Activated CD4-positive, alpha-beta memory T cell treated with anti-CD3 and anti-CD28 coated beads for 36 hours (primary cell): ENCODE results near the gene SKIC8. TPM values are rescaled to one million over a fixed set of nuclear protein-coding genes. Genes with fewer than 3 reads are reported as not detected.
"Not testable (repeated sequence)": the region's sequence is repeated elsewhere in the genome, so short reads cannot be mapped to it uniquely, and the experiment has no call there.

ENCODE experiments used
- CTCF ChIA-PET: fragments of 350-600 bp; sonication (Branson Sonifier 250); formaldehyde crosslinking; loops from one replicate; lab custom pipeline; 2021; ENCODE audit warnings: antibody characterized with exemption, inconsistent platforms; lab: Charles Lee
- POLR2A ChIA-PET: fragments of 350-600 bp; sonication (Branson Sonifier 250); formaldehyde crosslinking; loops from one replicate; lab custom pipeline; 2021; ENCODE audit warnings: antibody characterized with exemption; lab: Charles Lee
- DNase-seq: peaks from one replicate; pipeline ENCODE4 v3.0.0-alpha.2; 2020
- H3K27ac Mint-ChIP-seq: one replicate; pipeline ENCODE4 v1.8.0; 2021; ENCODE audit warnings: mixed read lengths
- H3K27me3 Mint-ChIP-seq: one replicate; pipeline ENCODE4 v1.8.0; 2021; ENCODE audit warnings: mixed read lengths
- H3K36me3 Mint-ChIP-seq: one replicate; pipeline ENCODE4 v1.8.0; 2021; ENCODE audit warnings: mixed read lengths
- H3K4me1 Mint-ChIP-seq: one replicate; pipeline ENCODE4 v1.8.0; 2021; ENCODE audit warnings: low read depth, mixed read lengths
- H3K4me3 Mint-ChIP-seq: one replicate; pipeline ENCODE4 v1.8.0; 2021; ENCODE audit warnings: mild to moderate bottlenecking, mixed read lengths
- H3K9me3 Mint-ChIP-seq: one replicate; pipeline ENCODE4 v1.8.0; 2021; ENCODE audit warnings: mixed read lengths
- intact Hi-C: fragments of 100-400 bp; cut with micrococcal nuclease; formaldehyde crosslinking; loops from one replicate; pipeline ENCODE4 v1.15.1; 2023
- total RNA-seq, 2 experiments: library from RNA; stranded (reverse); gene quantifications; one replicate each; pipeline ENCODE4 v1.2.3, GENCODE V29; 2021

SKIC8 gene
- total RNA-seq, 2 experiments from 2014 or later: 50.1 to 51.3 TPM

DNA sequence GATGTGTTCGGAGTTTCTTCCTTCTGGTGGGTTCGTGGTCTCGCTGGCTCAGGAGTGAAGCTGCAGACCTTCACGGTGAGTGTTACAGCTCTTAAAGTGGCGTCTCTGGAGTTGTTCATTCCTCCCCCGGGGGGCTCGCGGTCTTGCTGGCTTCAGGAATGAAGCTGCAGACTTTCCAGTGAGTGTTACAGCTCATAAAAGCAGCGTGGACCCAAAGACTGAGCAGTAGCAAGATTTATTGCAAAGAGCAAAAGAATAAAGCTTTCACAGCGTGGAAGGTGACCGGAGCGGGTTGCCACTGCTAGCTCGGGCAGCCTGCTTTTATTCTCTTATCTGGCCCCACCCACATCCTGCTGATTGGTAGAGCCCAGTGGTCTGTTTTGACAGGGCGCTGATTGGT is 54.0 kb downstream of the SKIC8 start:
- CTCF ChIA-PET: interaction anchor here (0.7 to 8.6 kb wide), 4 partner anchors 50 to 335 kb away, joined by 3 to 136 read pairs (median 4); no protein-coding TSS in a partner anchor
- H3K27me3 Mint-ChIP-seq, POLR2A ChIA-PET, H3K4me3 Mint-ChIP-seq, H3K27ac Mint-ChIP-seq, H3K9me3 Mint-ChIP-seq, H3K36me3 Mint-ChIP-seq, intact Hi-C loops, DNase-seq, H3K4me1 Mint-ChIP-seq: not testable (repeated sequence)

DNA sequence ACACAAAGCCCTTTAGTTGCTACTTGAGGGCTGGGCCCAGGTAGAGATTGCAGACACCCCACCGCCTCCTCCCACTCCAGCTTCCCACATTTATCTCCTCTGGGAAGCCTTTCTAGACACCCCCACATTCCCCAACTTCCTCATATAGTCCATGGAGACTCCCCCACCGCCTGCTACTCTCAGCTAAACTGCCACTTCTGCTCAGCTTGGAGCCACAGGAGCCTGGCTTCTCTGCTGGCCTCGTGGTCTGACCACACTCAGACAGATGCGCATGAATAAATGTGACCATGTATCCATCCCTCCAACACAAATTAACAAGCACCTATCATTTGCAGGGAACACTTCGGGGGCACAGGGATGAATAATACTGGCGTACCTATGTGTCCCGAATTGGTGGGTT is 54.5 kb downstream of the SKIC8 start:
- Mint-ChIP-seq H3K4me3 (no peak overlapping the region), H3K4me1 (peaks cover 2% of the 10 kb centered on the region), H3K9me3 (no peaks in the 10 kb centered on the region), H3K27me3 (peaks cover 1% of the 10 kb centered on the region), H3K27ac (no peak overlapping the region), H3K36me3 (no peaks in the 10 kb centered on the region)
- DNase-seq: no peak
- POLR2A ChIA-PET: no interaction called here
- CTCF ChIA-PET: interaction anchor here (0.7 to 8.6 kb wide), 4 partner anchors 18 to 334 kb away, joined by 3 to 136 read pairs (median 4); no protein-coding TSS in a partner anchor
- intact Hi-C loops: loop anchor here (5.0 kb wide), 1 partner anchor 48 kb away; no protein-coding TSS in a partner anchor

DNA sequence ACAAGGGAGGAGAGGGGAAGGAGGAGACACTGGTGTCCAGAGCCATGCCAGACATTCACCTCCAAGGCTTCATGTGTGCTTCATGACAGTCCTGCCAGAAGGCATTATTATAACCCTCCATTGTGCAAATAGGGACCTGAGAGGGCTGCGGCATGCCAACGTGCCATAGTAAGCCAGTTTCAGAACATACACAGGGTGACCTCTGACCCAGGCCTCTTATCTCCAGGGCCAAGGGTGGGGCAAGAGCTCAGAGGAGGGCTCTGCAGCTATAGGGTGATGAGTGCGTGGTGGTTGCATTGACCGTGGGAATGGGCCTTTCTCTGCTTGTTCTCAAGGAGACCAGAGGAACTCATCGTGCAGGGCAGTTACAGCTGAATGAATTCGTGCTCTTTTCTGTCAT is 55.3 kb downstream of the SKIC8 start:
- Mint-ChIP-seq H3K27ac (no peak overlapping the region), H3K4me3 (no peak overlapping the region), H3K27me3 (peaks cover 1% of the 10 kb centered on the region), H3K9me3 (no peaks in the 10 kb centered on the region), H3K4me1 (peaks cover 2% of the 10 kb centered on the region), H3K36me3 (no peaks in the 10 kb centered on the region)
- intact Hi-C loops: loop anchor here (5.0 kb wide), 1 partner anchor 47 kb away; no protein-coding TSS in a partner anchor
- DNase-seq: no peak
- ChIA-PET CTCF (interaction anchor here (0.6 to 8.6 kb wide), 6 partner anchors 17 to 1694 kb away, joined by 3 to 136 read pairs (median 3); no protein-coding TSS in a partner anchor), POLR2A (no interaction called here)

DNA sequence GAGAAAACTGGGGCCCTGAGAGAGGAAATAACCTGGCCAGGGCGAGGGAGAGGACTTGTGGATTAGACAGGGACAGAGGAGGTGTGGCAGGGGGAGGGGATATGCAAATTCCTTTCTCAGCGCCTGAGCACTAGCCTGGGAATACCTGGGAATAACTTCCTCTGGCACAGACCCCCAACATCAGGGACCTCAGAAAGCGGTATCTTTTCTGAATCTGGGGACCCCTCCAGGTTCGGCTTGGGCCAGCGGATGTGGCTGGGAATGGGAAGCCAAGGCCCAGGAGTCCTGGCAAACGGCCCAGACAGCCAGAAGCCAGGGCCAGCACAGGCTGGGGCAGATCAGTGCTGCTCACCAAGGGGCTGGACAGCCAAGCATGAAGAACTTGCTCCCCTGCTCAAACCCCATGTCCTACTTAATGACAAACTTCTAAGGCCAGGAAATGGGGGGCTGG is 55.9 kb downstream of the SKIC8 start:
- H3K9me3 Mint-ChIP-seq: no peaks in the 10 kb centered on the region
- no peak overlapping the region for H3K4me3 Mint-ChIP-seq
- CTCF ChIA-PET: interaction anchor here (0.6 to 8.6 kb wide), 6 partner anchors 16 to 1694 kb away, joined by 3 to 136 read pairs (median 3); partner anchors contain the start of gene CIB2
- POLR2A ChIA-PET: no interaction called here
- H3K27ac Mint-ChIP-seq: no peak overlapping the region
- intact Hi-C loops: loop anchor here (5.0 kb wide), 1 partner anchor 46 kb away; no protein-coding TSS in a partner anchor
- peaks cover 2% of the 10 kb centered on the region for H3K4me1 Mint-ChIP-seq
- DNase-seq: no peak
- peaks cover 1% of the 10 kb centered on the region for H3K27me3 Mint-ChIP-seq
- H3K36me3 Mint-ChIP-seq: no peaks in the 10 kb centered on the region

DNA sequence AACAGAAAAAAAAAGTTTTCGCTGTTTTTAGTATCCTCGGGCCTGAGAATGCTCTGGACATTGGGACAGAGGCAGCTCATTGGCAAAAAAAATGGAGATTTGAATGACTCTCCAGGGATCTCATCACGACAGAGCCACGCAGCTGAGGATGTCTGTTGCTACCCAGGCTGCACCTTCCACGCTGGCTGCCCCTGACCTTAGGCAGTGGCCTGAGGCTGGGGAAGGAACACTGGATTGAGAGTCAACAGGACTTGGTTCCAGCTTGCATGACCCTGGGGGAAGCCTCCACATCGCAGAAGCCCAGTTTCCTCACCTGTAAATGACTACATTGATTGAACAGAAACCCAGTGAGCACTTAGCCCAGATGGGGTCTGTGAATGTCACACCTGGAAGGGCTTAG is 56.4 kb downstream of the SKIC8 start:
- Mint-ChIP-seq H3K27ac (no peak overlapping the region), H3K27me3 (peaks cover 1% of the 10 kb centered on the region), H3K4me1 (peaks cover 2% of the 10 kb centered on the region), H3K9me3 (no peaks in the 10 kb centered on the region), H3K4me3 (no peak overlapping the region), H3K36me3 (no peaks in the 10 kb centered on the region)
- ChIA-PET CTCF (interaction anchor here (0.7 to 8.6 kb wide), 10 partner anchors 11 to 276 kb away, joined by 3 to 136 read pairs (median 6); partner anchors contain the start of genes CIB2 and IDH3A), POLR2A (no interaction called here)
- intact Hi-C loops: loop anchor here (5.0 kb wide), 1 partner anchor 46 kb away; no protein-coding TSS in a partner anchor
- no peak for DNase-seq

DNA sequence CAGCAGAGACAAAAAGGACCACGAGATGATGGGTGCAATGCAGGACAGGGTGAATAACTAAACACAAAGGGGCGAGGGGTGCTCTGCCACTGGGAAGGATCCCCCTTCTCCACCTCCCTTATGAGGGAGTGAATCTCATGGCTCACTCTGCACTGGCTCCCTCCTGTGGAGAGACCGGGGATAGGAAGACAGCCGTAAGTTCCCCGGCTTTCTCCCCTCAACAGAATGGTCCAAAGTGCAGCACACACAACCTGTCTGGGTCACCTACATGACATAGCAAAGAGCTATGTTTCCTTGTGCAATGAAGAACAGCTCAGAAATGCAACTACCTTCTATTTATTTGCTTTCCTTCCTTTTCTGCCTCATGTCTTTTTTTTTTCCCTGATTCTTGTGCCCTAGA is 57.3 kb downstream of the SKIC8 start:
- no peaks in the 10 kb centered on the region for H3K9me3 Mint-ChIP-seq
- peaks cover 2% of the 10 kb centered on the region for H3K4me1 Mint-ChIP-seq
- H3K4me3 Mint-ChIP-seq: no peak overlapping the region
- peak; percentile 49 for DNase-seq
- peaks cover 1% of the 10 kb centered on the region for H3K27me3 Mint-ChIP-seq
- intact Hi-C loops: loop anchor here (5.0 kb wide), 1 partner anchor 45 kb away; no protein-coding TSS in a partner anchor
- CTCF ChIA-PET: interaction anchor here (0.6 to 8.6 kb wide), 28 partner anchors 11 to 341 kb away, joined by 3 to 136 read pairs (median 4); partner anchors contain the start of genes CIB2, IDH3A and TBC1D2B
- POLR2A ChIA-PET: no interaction called here
- H3K36me3 Mint-ChIP-seq: no peaks in the 10 kb centered on the region
- no peak overlapping the region for H3K27ac Mint-ChIP-seq

DNA sequence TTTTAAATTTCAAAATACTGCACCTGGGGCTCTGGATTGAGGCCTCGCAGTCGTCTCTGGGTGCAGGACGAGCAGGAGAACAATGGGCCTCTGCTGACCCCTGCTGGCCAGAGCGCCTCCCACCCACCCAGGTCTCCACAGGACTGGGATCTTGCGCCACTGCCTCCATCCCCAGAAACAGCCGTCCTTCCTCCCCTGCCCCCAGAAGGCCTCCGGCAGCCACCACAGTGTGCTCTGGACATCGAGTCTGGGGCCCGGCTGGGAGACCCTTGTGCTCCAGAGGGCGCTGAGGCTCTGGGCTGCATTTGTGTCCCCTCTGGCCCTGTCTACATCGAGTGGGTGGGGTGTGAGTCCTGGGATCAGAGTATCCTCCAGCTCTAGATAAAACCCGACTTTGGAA is 58.4 kb downstream of the SKIC8 start:
- intact Hi-C loops: loop anchor here (1.0 to 5.0 kb wide), 5 partner anchors 44 to 282 kb away; partner anchors contain the start of gene CIB2
- Mint-ChIP-seq H3K9me3 (no peaks in the 10 kb centered on the region), H3K4me3 (no peak overlapping the region), H3K36me3 (no peaks in the 10 kb centered on the region), H3K27ac (no peak overlapping the region), H3K4me1 (peaks cover 2% of the 10 kb centered on the region), H3K27me3 (peaks cover 1% of the 10 kb centered on the region)
- peak; percentile 91 for DNase-seq
- ChIA-PET CTCF (interaction anchor here (0.6 to 8.6 kb wide), 45 partner anchors 9 to 793 kb away, joined by 3 to 136 read pairs (median 4); partner anchors contain the start of gene CIB2), POLR2A (no interaction called here)

DNA sequence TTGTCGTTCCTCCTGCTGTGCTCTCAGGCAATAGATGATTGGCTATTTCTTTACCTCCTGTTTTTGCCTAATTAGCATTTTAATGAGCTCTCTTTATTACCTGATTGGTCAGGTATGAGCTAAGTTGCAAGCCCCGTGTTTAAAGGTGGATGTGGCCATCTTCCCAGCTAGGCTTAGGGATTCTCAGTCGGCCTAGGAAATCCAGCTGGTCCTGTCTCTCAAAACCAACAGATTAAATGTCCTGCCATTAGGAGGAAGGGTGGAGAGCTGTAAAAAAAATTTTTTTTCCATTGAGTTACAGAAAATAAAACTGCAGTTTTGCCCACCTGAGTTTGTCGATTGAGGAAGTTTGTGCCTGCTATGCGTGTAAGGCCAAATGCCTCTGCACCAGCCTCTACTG is 59.6 kb downstream of the SKIC8 start:
- peaks cover 3% of the 10 kb centered on the region for H3K4me1 Mint-ChIP-seq
- H3K36me3 Mint-ChIP-seq: no peaks in the 10 kb centered on the region
- ChIA-PET CTCF (interaction anchor here (0.5 to 8.6 kb wide), 33 partner anchors 12 to 569 kb away, joined by 3 to 136 read pairs (median 6); partner anchors contain the start of gene CIB2), POLR2A (no interaction called here)
- no peak for DNase-seq
- no peak overlapping the region for H3K4me3 Mint-ChIP-seq
- H3K9me3 Mint-ChIP-seq: no peaks in the 10 kb centered on the region
- intact Hi-C loops: loop anchor here (5.0 kb wide), 1 partner anchor 43 kb away; no protein-coding TSS in a partner anchor
- H3K27ac Mint-ChIP-seq: no peak overlapping the region
- H3K27me3 Mint-ChIP-seq: peaks cover 1% of the 10 kb centered on the region

DNA sequence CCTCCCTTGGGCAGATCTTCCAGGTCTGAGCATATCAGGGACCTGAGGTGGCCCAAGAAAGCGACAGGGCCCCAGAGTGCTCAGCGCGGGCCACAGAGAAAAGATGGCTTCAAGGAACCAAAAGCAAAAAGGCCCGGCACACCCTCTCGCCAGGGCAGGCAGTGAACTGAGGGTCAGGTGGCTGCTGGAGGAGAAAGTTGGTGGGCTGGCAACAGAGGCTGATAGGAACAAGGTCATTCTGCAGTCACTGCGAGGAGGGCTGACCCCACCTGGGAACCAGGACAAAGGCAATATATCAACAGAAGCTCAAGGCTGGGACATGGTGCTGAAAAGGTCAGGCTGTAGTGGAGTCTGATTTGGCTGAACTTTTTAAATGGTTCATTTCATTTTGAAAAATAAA is 62.3 kb downstream of the SKIC8 start:
- no peaks in the 10 kb centered on the region for H3K36me3 Mint-ChIP-seq
- ChIA-PET CTCF (interaction anchor here (1.3 kb wide), 1 partner anchor 237 kb away, joined by 3 read pairs; no protein-coding TSS in a partner anchor), POLR2A (no interaction called here)
- intact Hi-C loops: no loop called here
- no peak overlapping the region for H3K4me3 Mint-ChIP-seq
- no peak for DNase-seq
- H3K4me1 Mint-ChIP-seq: peaks cover 6% of the 10 kb centered on the region
- no peaks in the 10 kb centered on the region for H3K9me3 Mint-ChIP-seq
- no peak overlapping the region for H3K27ac Mint-ChIP-seq
- H3K27me3 Mint-ChIP-seq: peaks cover 6% of the 10 kb centered on the region

DNA sequence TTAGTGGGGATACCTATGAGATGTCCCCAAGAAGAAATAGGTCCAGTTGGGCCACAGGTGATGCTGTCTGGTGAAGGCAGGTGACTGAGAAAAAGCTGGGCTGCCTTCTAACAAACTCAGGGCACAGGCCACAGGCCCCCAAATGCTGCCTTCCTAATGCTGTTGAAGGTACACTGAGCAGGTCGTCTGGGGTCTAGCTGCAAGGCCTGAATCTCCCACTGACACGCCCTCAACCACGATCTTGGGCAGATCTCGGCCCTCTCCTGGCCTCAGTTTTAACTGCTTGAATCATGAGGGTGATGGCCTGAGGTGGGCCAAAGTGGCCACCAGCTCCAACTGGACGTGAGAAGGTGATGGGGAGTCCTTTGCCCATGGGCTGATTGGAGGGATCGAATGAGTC is 62.9 kb downstream of the SKIC8 start:
- peaks cover 5% of the 10 kb centered on the region for H3K27me3 Mint-ChIP-seq
- intact Hi-C loops: no loop called here
- peaks cover 6% of the 10 kb centered on the region for H3K4me1 Mint-ChIP-seq
- no peaks in the 10 kb centered on the region for H3K36me3 Mint-ChIP-seq
- no peaks in the 10 kb centered on the region for H3K9me3 Mint-ChIP-seq
- H3K4me3 Mint-ChIP-seq: no peak overlapping the region
- no peak overlapping the region for H3K27ac Mint-ChIP-seq
- ChIA-PET POLR2A (no interaction called here), CTCF (interaction anchor here (1.3 to 1.7 kb wide), 2 partner anchors 105 to 236 kb away, joined by 3 to 5 read pairs; partner anchors contain the start of gene CIB2)
- no peak for DNase-seq

DNA sequence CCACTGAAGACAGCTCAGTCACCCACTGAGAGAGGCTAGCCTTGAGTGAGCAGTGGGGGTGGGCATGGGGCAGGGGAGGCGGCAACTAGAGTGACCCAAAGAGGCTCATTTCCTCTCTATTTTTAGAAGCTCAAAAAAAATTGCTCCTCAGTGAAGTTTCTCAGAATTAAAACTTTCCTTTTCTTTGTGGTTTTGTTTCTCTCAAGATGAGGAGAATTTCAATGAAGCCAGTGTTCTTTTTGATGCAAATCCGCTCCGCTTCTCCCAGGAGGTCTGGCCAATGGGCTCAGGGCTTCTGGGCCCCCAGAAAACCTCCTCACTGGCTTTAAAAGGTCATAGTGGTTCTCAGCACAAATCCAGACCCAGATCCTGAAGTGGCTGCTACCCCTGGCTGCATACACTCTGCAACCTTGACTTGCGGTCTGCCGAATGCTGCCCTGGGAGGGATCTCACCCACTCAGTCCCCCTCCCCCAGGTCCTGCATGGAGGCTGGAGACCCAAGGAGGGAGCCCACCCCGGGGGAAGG is 64.8 kb downstream of the SKIC8 start, which contains the start of gene ACSBG1:
ACSBG1 (minus strand) TSS at position 51 of the 526 bp plus-strand sequence. CDS start 64 bp downstream, outside the sequence.
- Mint-ChIP-seq H3K4me3 (no peak within 1 kb of the TSS), H3K4me1 (peaks cover 4% of the 10 kb centered on the region), H3K9me3 (no peaks in the 10 kb centered on the region), H3K36me3 (no peaks in the 10 kb centered on the region), H3K27ac (no peak within 1 kb of the TSS), H3K27me3 (peaks cover 5% of the 10 kb centered on the region)
- ChIA-PET CTCF (interaction anchor here (0.8 to 1.7 kb wide), 4 partner anchors 33 to 326 kb away, joined by 3 to 5 read pairs (median 3); partner anchors contain the start of gene CIB2), POLR2A (no interaction called here)
- no peak for DNase-seq
- intact Hi-C loops: no loop called here

DNA sequence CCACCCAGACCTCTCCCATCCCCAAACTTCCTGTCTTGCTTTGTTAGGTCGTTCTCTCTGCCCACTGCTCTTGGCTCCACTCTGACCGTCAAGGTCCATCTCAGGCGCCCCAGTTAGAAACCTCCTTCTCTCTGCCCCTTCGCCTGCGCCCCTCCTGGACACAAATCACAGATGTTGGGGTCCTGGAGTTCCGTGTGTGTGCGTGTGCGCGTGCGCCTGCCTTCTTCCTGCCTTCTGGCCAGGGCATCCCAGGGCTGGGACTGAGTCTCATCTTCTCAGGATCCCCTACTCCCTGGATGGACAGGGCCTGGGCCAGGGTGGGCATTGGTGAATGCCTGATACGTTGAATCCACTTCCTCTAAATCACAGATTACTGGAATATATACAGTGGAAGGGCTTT is 65.9 kb downstream of the SKIC8 start:
- Mint-ChIP-seq H3K4me1 (peaks cover 4% of the 10 kb centered on the region), H3K27me3 (peaks cover 5% of the 10 kb centered on the region), H3K9me3 (no peaks in the 10 kb centered on the region), H3K4me3 (no peak overlapping the region), H3K27ac (no peak overlapping the region), H3K36me3 (no peaks in the 10 kb centered on the region)
- DNase-seq: no peak
- intact Hi-C loops: no loop called here
- ChIA-PET POLR2A (no interaction called here), CTCF (no interaction called here)
